IMR-90 (cell line): ENCODE measurements around the gene CREBBP. TPM values are rescaled to one million over a fixed set of nuclear protein-coding genes. Genes with fewer than 3 reads are reported as not detected.

Experiments
- ATAC-seq: fragments of 200-7000 bp; cut with Tn5 transposase; 2 replicates; pipeline ENCODE4 v1.9.1; 2020; ENCODE audit warnings: low read depth, mild to moderate bottlenecking, moderate library complexity
- BruUV-seq: library from RNA; stranded (reverse); fragments of 400-500 nt; replicated peaks from 2 replicates; lab custom pipeline; 2021; lab: Mats Ljungman, UMichigan
- CTCF ChIA-PET: fragments of 300-600 bp; formaldehyde crosslinking; extraction: SDS; loops from one replicate; lab custom pipeline; 2021; ENCODE audit warnings: antibody characterized with exemption; lab: Yijun Ruan, JAX
- POLR2A ChIA-PET: fragments of 300-600 bp; sonication (Branson Sonifier 250); formaldehyde crosslinking; loops from one replicate; lab custom pipeline; 2022; ENCODE audit warnings: antibody characterized with exemption; ENCODE audit not compliant: unreplicated experiment; lab: Charles Lee
- DNase-seq: peaks from one replicate; pipeline ENCODE4 v3.0.0; 2013
- H2AFZ ChIP-seq: replicated peaks from 2 replicates; pipeline ENCODE3; 2013; ENCODE audit warnings: low read length, mild to moderate bottlenecking; ENCODE audit not compliant: poor library complexity
- H2AK5ac ChIP-seq: 2 replicates; pipeline ENCODE4 v1.6.1; 2013; ENCODE audit warnings: low read depth, low read length, inconsistent platforms
- H2AK9ac ChIP-seq: replicated peaks from 2 replicates; pipeline ENCODE3; 2013; ENCODE audit warnings: mild to moderate bottlenecking, low read depth, low read length, moderate library complexity; ENCODE audit not compliant: poor library complexity
- H2BK120ac ChIP-seq: 2 replicates; pipeline ENCODE4 v1.6.1; 2013; ENCODE audit warnings: low read depth, low read length, inconsistent platforms
- H2BK15ac ChIP-seq: 3 replicates; pipeline ENCODE4 v1.6.1; 2013; ENCODE audit warnings: low read depth, low read length, inconsistent platforms
- H2BK20ac ChIP-seq: 2 replicates; pipeline ENCODE4 v1.6.1; 2013; ENCODE audit warnings: low read depth, mild to moderate bottlenecking, inconsistent platforms, low read length, moderate library complexity
- H2BK5ac ChIP-seq: 2 replicates; pipeline ENCODE4 v1.6.1; 2013; ENCODE audit warnings: mild to moderate bottlenecking, low read depth, low read length, inconsistent platforms; ENCODE audit not compliant: poor library complexity, severe bottlenecking
- H3K14ac ChIP-seq: replicated peaks from 2 replicates; pipeline ENCODE4 v1.6.1; 2013; ENCODE audit warnings: low read depth, low read length, inconsistent platforms
- H3K18ac ChIP-seq: 2 replicates; pipeline ENCODE4 v1.6.1; 2013; ENCODE audit warnings: low read depth, low read length, control low read depth
- H3K23ac ChIP-seq: 2 replicates; pipeline ENCODE4 v1.6.1; 2013; ENCODE audit warnings: low read depth, low read length, inconsistent platforms
- H3K27ac ChIP-seq: 2 replicates; pipeline ENCODE4 v1.5.1; 2013; ENCODE audit warnings: mild to moderate bottlenecking, control low read depth, low read length; ENCODE audit not compliant: insufficient read depth
- H3K27me3 ChIP-seq: 2 replicates; pipeline ENCODE4 v1.6.1; 2013; ENCODE audit warnings: low read length; ENCODE audit not compliant: control insufficient read depth, insufficient read depth
- H3K36me3 ChIP-seq: 2 replicates; pipeline ENCODE4 v1.6.1; 2013; ENCODE audit warnings: low read length, mixed read lengths; ENCODE audit not compliant: control insufficient read depth, insufficient read depth
- H3K4ac ChIP-seq: 2 replicates; pipeline ENCODE4 v1.6.1; 2013; ENCODE audit warnings: low read depth, low read length, inconsistent platforms
- H3K4me1 ChIP-seq: 2 replicates; pipeline ENCODE4 v1.6.1; 2013; ENCODE audit warnings: low read length, mixed read lengths; ENCODE audit not compliant: control insufficient read depth, insufficient read depth
- H3K4me2 ChIP-seq: 2 replicates; pipeline ENCODE4 v1.6.1; 2013; ENCODE audit warnings: low read depth, mild to moderate bottlenecking, control low read depth, low read length, moderate library complexity
- H3K4me3 ChIP-seq: 2 replicates; pipeline ENCODE4 v1.5.1; 2013; ENCODE audit warnings: low read depth, mild to moderate bottlenecking, control low read depth, low read length, moderate library complexity; ENCODE audit not compliant: insufficient read depth
- H3K56ac ChIP-seq: 2 replicates; pipeline ENCODE4 v1.6.1; 2013; ENCODE audit warnings: low read length, inconsistent platforms; ENCODE audit not compliant: insufficient read depth; ENCODE audit errors: extremely low read depth
- H3K79me1 ChIP-seq, 2 experiments: 2 replicates each; pipeline ENCODE4 v1.6.1; 2013; ENCODE audit warnings: low read length in 2 of 2, inconsistent platforms in 1 of 2, low read depth in 1 of 2
- H3K9ac ChIP-seq: 2 replicates; pipeline ENCODE4 v1.6.1; 2013; ENCODE audit warnings: low read depth, low read length, control low read depth
- H3K9me1 ChIP-seq: 2 replicates; pipeline ENCODE4 v1.6.1; 2013; ENCODE audit warnings: low read length, inconsistent platforms; ENCODE audit not compliant: insufficient read depth
- H3K9me3 ChIP-seq: 2 replicates; pipeline ENCODE4 v1.6.1; 2013; ENCODE audit warnings: low read length; ENCODE audit not compliant: control insufficient read depth, insufficient read depth
- H4K20me1 ChIP-seq: 2 replicates; pipeline ENCODE4 v1.6.1; 2013; ENCODE audit warnings: low read length, inconsistent platforms; ENCODE audit not compliant: insufficient read depth
- H4K5ac ChIP-seq: 2 replicates; pipeline ENCODE4 v1.6.1; 2013; ENCODE audit warnings: mild to moderate bottlenecking, low read depth, low read length, control low read depth
- H4K8ac ChIP-seq, 2 experiments: 2 replicates each; pipeline ENCODE4 v1.6.1; 2013; ENCODE audit warnings: low read depth in 2 of 2, low read length in 2 of 2, control low read depth in 1 of 2, inconsistent platforms in 1 of 2
- H4K91ac ChIP-seq: 2 replicates; pipeline ENCODE4 v1.6.1; 2013; ENCODE audit warnings: low read depth, low read length, inconsistent platforms; ENCODE audit not compliant: insufficient read depth
- CEBPB ChIP-seq: IDR thresholded peaks from 2 replicates; pipeline ENCODE4 v1.6.1; 2012; ENCODE audit warnings: low read depth, low read length, improper control_type of control experiment
- MAFK ChIP-seq: IDR thresholded peaks from 2 replicates; pipeline ENCODE4 v1.6.1; 2012; ENCODE audit warnings: low read depth, low read length, improper control_type of control experiment
- NFE2L2 ChIP-seq: fragments of 150-350 bp; IDR thresholded peaks from 2 replicates; pipeline ENCODE4 v1.6.1; 2016; ENCODE audit warnings: low read depth, mild to moderate bottlenecking, low read length
- POLR2A ChIP-seq: IDR thresholded peaks from 2 replicates; pipeline ENCODE4 v1.6.1; 2012; ENCODE audit warnings: mild to moderate bottlenecking, low read depth, low read length
- RFX5 ChIP-seq: IDR thresholded peaks from 2 replicates; pipeline ENCODE4 v1.8.0; 2012; ENCODE audit warnings: low read depth, mild to moderate bottlenecking, low read length, moderate library complexity
- WGBS, 2 experiments: methylation state at CpG; one replicate each; pipeline versions ENCODE4 v1.1.5 to v1.1.7; 2013; ENCODE audit warnings: missing lambda C conversion rate in 2 of 2; ENCODE audit not compliant: insufficient read length in 1 of 2; ENCODE audit errors: extremely low coverage in 2 of 2; 5-methylcytosine and 5-hydroxymethylcytosine counted together
- dilution Hi-C: fragments of 300-500 bp; cut with HindIII; formaldehyde crosslinking; loops from one replicate; pipeline ENCODE4 v1.14.3; 2018; ENCODE audit warnings: low sequenced_read_pairs; ENCODE audit not compliant: unreplicated experiment
- in situ Hi-C: fragments of 300-500 bp; cut with MboI; formaldehyde crosslinking; loops from 3 replicates; pipeline ENCODE4 v1.14.3; 2019; ENCODE audit warnings: low sequenced_read_pairs, inconsistent platforms, mixed read lengths
- intact Hi-C: fragments of 100-400 bp; cut with micrococcal nuclease; formaldehyde crosslinking; loops from 2 replicates; pipeline ENCODE4 v1.10.0; 2022
- polyA plus RNA-seq, 3 experiments: library from polyadenylated mRNA; depleted of rRNA; stranded (reverse); fragments of >200 nt; gene quantifications; 2 replicates each; pipeline ENCODE4 v1.2.3, GENCODE V29; 2012; ENCODE audit warnings: low replicate concordance in 1 of 3
- total RNA-seq: library from RNA; depleted of rRNA; stranded (reverse); fragments of >200 nt; gene quantifications from 2 replicates; pipeline ENCODE4 v1.2.3, GENCODE V29; 2012
- TF ChIP-seq, protein P1 (sequence below): fragments of 150-350 bp; IDR thresholded peaks from 2 replicates; pipeline ENCODE4 v1.6.1; 2017; ENCODE audit warnings: mild to moderate bottlenecking, antibody characterized with exemption, low read length, low read depth

The CREBBP gene
- total and polyA plus RNA-seq, 2 of the 4 experiments (the other 2 are of a cell fraction) = 7.3 to 12.5 TPM

DNA sequence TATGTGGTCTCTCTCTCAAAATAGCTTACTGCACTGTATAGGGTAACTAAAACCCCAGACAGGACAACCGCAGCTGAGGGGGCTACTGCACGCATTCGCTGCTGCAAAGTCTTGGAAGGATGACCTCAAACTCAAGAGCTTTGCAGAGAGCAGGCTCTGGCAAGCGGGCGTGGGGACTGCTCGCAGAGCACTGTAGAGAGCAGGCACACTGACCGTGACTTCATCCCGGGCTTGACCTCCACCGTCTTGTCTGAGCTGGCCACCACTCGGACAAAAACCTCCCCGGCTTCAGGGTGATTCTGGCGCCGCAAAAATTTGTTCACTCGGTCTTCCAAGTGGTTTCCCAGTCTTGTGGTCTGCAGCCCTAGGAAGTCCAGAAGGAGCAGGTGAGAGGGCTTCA is 140.3 kb downstream of the CREBBP start:
- Histone ChIP-seq H3K18ac (no peak overlapping the region), H3K36me3 (peaks cover 74% of the 10 kb centered on the region), H3K14ac (no peak overlapping the region), H3K27me3 (no peaks in the 10 kb centered on the region), H4K5ac (no peak overlapping the region), H2BK120ac (no peak overlapping the region), H3K4ac (no peak overlapping the region), H2BK20ac (no peak overlapping the region), H2AK5ac (no peak overlapping the region), H3K56ac (no peak overlapping the region), H2BK15ac (no peak overlapping the region), H3K79me1 (peaks cover 35 to 56% of the 10 kb centered on the region in 2 experiments), H4K20me1 (peaks cover 14% of the 10 kb centered on the region; the same call in 1 of the 2 replicates), H2AFZ (no peak overlapping the region), H3K9me1 (peaks cover 10% of the 10 kb centered on the region), H3K4me1 (0 out of 2 replicates have a peak, but pooled peaks cover 1% of the 10 kb centered on the region), H4K91ac (no peak overlapping the region), H2BK5ac (no peak overlapping the region), H3K4me3 (no peak overlapping the region), H3K23ac (no peak overlapping the region), H2AK9ac (no peak overlapping the region), H3K9me3 (no peaks in the 10 kb centered on the region), H3K9ac (no peak overlapping the region), H4K8ac (no peak overlapping the region), H3K27ac (no peak overlapping the region), H3K4me2 (no peak overlapping the region)
- BruUV-seq = no TSS peak
- 100% methylated on average over 5 of the region's 14 CpGs; no CpG with 5 or more reads in 1 of the 2 experiments for WGBS, 2 experiments
- dilution Hi-C loops = no loop called here
- intact Hi-C loops = no loop called here
- POLR2A ChIA-PET = no interaction called here
- CTCF ChIA-PET = no interaction called here
- in situ Hi-C loops = no loop called here
- TF ChIP-seq POLR2A = no peak
- TF ChIP-seq CEBPB = no peak
- no peak for TF ChIP-seq RFX5
- TF ChIP-seq, protein P1, sequence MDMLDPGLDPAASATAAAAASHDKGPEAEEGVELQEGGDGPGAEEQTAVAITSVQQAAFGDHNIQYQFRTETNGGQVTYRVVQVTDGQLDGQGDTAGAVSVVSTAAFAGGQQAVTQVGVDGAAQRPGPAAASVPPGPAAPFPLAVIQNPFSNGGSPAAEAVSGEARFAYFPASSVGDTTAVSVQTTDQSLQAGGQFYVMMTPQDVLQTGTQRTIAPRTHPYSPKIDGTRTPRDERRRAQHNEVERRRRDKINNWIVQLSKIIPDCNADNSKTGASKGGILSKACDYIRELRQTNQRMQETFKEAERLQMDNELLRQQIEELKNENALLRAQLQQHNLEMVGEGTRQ = no peak
- no peak for TF ChIP-seq NFE2L2
- no peak for TF ChIP-seq MAFK
- ATAC-seq (no peak), DNase-seq (no peak)
